CD14-positive monocyte (primary cell): ENCODE data around the gene BTBD1. TPM values are rescaled to one million over a fixed set of nuclear protein-coding genes. Genes with fewer than 3 reads are reported as not detected.
A peak's percentile ranks its signal among the peaks of the same experiment; 100 is the strongest.

ENCODE experiments used
- DNase-seq, 3 donors: peaks; one replicate each; pipeline ENCODE4 v3.0.0-alpha.2; 2011 to 2022
- H2AFZ ChIP-seq: 2 replicates; pipeline ENCODE4 v1.6.0; 2012; ENCODE audit warnings: mild to moderate bottlenecking, low read depth, low read length, inconsistent platforms; ENCODE audit not compliant: insufficient read depth, poor library complexity, severe bottlenecking
- H3K27ac ChIP-seq, 2 donors: 1 replicate in 1 of 2; 2 replicates in 1 of 2; pipeline ENCODE4 v1.5.1; 2012 to 2013; ENCODE audit warnings: low read length in 2 of 2, control low read depth in 1 of 2, inconsistent platforms in 1 of 2, low read depth in 1 of 2, mild to moderate bottlenecking in 1 of 2
- H3K27me3 ChIP-seq, 2 donors: one replicate each; pipeline versions ENCODE4 v1.6.0 to v1.6.1; 2011 to 2013; ENCODE audit warnings: low read length in 2 of 2; ENCODE audit not compliant: control insufficient read depth in 2 of 2, insufficient read depth in 2 of 2
- H3K36me3 ChIP-seq, 2 donors: replicated peaks in 1 of 2; 1 replicate in 1 of 2; 2 replicates in 1 of 2; pipeline versions ENCODE4 v1.5.1 to v1.6.1; 2012 to 2013; ENCODE audit warnings: low read length in 2 of 2, control low read depth in 1 of 2, inconsistent platforms in 1 of 2, mild to moderate bottlenecking in 1 of 2; ENCODE audit not compliant: insufficient read depth in 2 of 2, control insufficient read depth in 1 of 2
- H3K4me1 ChIP-seq, 2 donors: 1 replicate in 1 of 2; 2 replicates in 1 of 2; pipeline versions ENCODE4 v1.5.1 to v1.6.1; 2012 to 2013; ENCODE audit warnings: low read length in 2 of 2, control low read depth in 1 of 2, inconsistent platforms in 1 of 2, mild to moderate bottlenecking in 1 of 2, moderate library complexity in 1 of 2; ENCODE audit not compliant: insufficient read depth in 2 of 2, control insufficient read depth in 1 of 2
- H3K4me2 ChIP-seq: replicated peaks from 2 replicates; pipeline ENCODE3; 2012; ENCODE audit warnings: low read length, moderate library complexity, mild to moderate bottlenecking; ENCODE audit not compliant: poor library complexity, severe bottlenecking; ENCODE audit errors: extremely low read depth
- H3K4me3 ChIP-seq, 3 experiments: fragments of 200-600 bp in 1 of 3; sonication (generic) in 1 of 3; replicated peaks in 1 of 3; 1 replicate in 2 of 3; 2 replicates in 1 of 3; pipeline ENCODE4 v1.5.1; 2011 to 2013; ENCODE audit warnings: low read length in 3 of 3, mild to moderate bottlenecking in 3 of 3, control low read depth in 2 of 3, low read depth in 2 of 3, inconsistent platforms in 1 of 3, moderate library complexity in 1 of 3
- H3K79me2 ChIP-seq: 2 replicates; pipeline ENCODE4 v1.6.0; 2012; ENCODE audit warnings: mild to moderate bottlenecking, control low read depth, inconsistent platforms, low read length, moderate library complexity; ENCODE audit not compliant: insufficient read depth
- H3K9ac ChIP-seq: 2 replicates; pipeline ENCODE4 v1.6.0; 2017; ENCODE audit warnings: low read length, mild to moderate bottlenecking; ENCODE audit not compliant: insufficient read depth, poor library complexity, severe bottlenecking
- H3K9me3 ChIP-seq, 2 donors: replicated peaks in 1 of 2; 1 replicate in 1 of 2; 2 replicates in 1 of 2; pipeline versions ENCODE4 v1.5.1 to v1.6.1; 2012 to 2013; ENCODE audit warnings: low read length in 2 of 2, control low read depth in 1 of 2; ENCODE audit not compliant: control insufficient read depth in 1 of 2, insufficient read depth in 1 of 2
- H4K20me1 ChIP-seq: 2 replicates; pipeline ENCODE4 v1.6.0; 2012; ENCODE audit warnings: mild to moderate bottlenecking, low read length, control low read depth, moderate library complexity; ENCODE audit not compliant: insufficient read depth
- H3K27ac Mint-ChIP-seq, 7 donors: one replicate each; pipeline ENCODE4 v1.8.0; 2020; ENCODE audit warnings: mild to moderate bottlenecking in 7 of 7, mixed read lengths in 7 of 7, moderate library complexity in 6 of 7, inconsistent platforms in 2 of 7
- H3K27me3 Mint-ChIP-seq, 3 donors: one replicate each; pipeline ENCODE4 v1.8.0; 2021 to 2022; ENCODE audit warnings: low read depth in 3 of 3, mild to moderate bottlenecking in 3 of 3, mixed read lengths in 3 of 3, moderate library complexity in 3 of 3, inconsistent platforms in 1 of 3
- H3K36me3 Mint-ChIP-seq, 2 donors: one replicate each; pipeline ENCODE4 v1.8.0; 2020; ENCODE audit warnings: mixed read lengths in 2 of 2, inconsistent platforms in 1 of 2, mild to moderate bottlenecking in 1 of 2
- H3K4me1 Mint-ChIP-seq: one replicate; pipeline ENCODE4 v1.8.0; 2020; ENCODE audit warnings: mild to moderate bottlenecking, mixed read lengths
- H3K4me3 Mint-ChIP-seq, 2 donors: one replicate each; pipeline ENCODE4 v1.8.0; 2020; ENCODE audit warnings: mild to moderate bottlenecking in 2 of 2, mixed read lengths in 2 of 2, moderate library complexity in 1 of 2
- H3K9me3 Mint-ChIP-seq, 7 donors: one replicate each; pipeline ENCODE4 v1.8.0; 2020 to 2022; ENCODE audit warnings: mixed read lengths in 7 of 7, mild to moderate bottlenecking in 6 of 7, moderate library complexity in 6 of 7, inconsistent platforms in 2 of 7
- WGBS: methylation state at CpG from one replicate; pipeline ENCODE4 v1.1.5; 2013; ENCODE audit warnings: missing lambda C conversion rate; ENCODE audit not compliant: insufficient coverage; 5-methylcytosine and 5-hydroxymethylcytosine counted together
- intact Hi-C, 2 donors: fragments of 100-400 bp; cut with micrococcal nuclease; formaldehyde crosslinking; loops; one replicate each; pipeline versions ENCODE4 v1.15.0 to v1.15.1; 2023
- polyA plus RNA-seq, 3 donors: library from polyadenylated mRNA; depleted of rRNA in 1 of 3; unstranded in 2 of 3; stranded (reverse) in 1 of 3; fragments of 300-500 nt in 2 of 3; fragments of >200 nt in 1 of 3; fragmentation: Illumina TruSeq in 2 of 3; gene quantifications; 1 replicate in 2 of 3; 2 replicates in 1 of 3; pipeline ENCODE4 v1.2.3, GENCODE V29; 2012 to 2021
- TF ChIP-seq, protein P1 (sequence below): fragments of 200-600 bp; IDR thresholded peaks from one replicate; pipeline ENCODE4 v1.8.0; 2022; ENCODE audit warnings: antibody characterized with exemption, mild to moderate bottlenecking

BTBD1 gene
- polyA plus RNA-seq, 3 donors: 18.0 to 48.8 (median 37.2) TPM

DNA sequence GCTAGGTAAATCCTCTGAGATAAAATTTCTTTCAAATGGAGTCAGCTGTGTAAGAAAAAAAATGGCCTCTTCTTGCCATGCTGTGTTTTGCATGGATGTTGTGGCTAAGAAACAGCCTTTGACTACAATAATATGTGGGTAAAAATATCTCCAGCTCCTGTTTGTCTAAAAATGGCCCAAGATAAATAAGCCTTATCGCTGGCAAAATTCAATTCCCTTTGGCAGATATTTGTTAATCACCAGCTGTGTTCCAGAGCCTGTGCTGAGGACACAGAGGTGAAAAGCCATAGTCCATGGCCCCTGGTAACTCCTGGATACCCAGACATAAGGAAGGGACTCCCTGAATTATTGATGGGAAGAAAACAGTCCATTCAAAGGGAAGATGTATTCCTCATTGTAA lies 96.4 kb downstream of the BTBD1 start:
- Histone ChIP-seq H3K36me3 (no peaks in the 10 kb centered on the region), H3K4me1 (peaks cover 5 to 7% of the 10 kb centered on the region in 2 donors), H3K27me3 (no peaks in the 10 kb centered on the region), H3K79me2 (no peaks in the 10 kb centered on the region), H3K9me3 (no peaks in the 10 kb centered on the region), H3K4me2 (no peak overlapping the region), H2AFZ (no peak overlapping the region), H3K27ac (no peak overlapping the region), H4K20me1 (no peaks in the 10 kb centered on the region), H3K9ac (no peak overlapping the region), H3K4me3 (no peak overlapping the region)
- Mint-ChIP-seq H3K27ac (no peak overlapping the region), H3K4me3 (no peak overlapping the region), H3K27me3 (peaks cover 0 to 3% (median 0%) of the 10 kb centered on the region in 3 donors), H3K36me3 (peaks cover 0 to 4% of the 10 kb centered on the region in 2 donors), H3K4me1 (peaks cover 21% of the 10 kb centered on the region), H3K9me3 (no peaks in the 10 kb centered on the region)
- no peak for DNase-seq
- WGBS: no CpG with 5 or more reads among the region's 1 CpG
- TF ChIP-seq, protein P1, sequence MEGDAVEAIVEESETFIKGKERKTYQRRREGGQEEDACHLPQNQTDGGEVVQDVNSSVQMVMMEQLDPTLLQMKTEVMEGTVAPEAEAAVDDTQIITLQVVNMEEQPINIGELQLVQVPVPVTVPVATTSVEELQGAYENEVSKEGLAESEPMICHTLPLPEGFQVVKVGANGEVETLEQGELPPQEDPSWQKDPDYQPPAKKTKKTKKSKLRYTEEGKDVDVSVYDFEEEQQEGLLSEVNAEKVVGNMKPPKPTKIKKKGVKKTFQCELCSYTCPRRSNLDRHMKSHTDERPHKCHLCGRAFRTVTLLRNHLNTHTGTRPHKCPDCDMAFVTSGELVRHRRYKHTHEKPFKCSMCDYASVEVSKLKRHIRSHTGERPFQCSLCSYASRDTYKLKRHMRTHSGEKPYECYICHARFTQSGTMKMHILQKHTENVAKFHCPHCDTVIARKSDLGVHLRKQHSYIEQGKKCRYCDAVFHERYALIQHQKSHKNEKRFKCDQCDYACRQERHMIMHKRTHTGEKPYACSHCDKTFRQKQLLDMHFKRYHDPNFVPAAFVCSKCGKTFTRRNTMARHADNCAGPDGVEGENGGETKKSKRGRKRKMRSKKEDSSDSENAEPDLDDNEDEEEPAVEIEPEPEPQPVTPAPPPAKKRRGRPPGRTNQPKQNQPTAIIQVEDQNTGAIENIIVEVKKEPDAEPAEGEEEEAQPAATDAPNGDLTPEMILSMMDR: no peak
- intact Hi-C loops: no loop called here

DNA sequence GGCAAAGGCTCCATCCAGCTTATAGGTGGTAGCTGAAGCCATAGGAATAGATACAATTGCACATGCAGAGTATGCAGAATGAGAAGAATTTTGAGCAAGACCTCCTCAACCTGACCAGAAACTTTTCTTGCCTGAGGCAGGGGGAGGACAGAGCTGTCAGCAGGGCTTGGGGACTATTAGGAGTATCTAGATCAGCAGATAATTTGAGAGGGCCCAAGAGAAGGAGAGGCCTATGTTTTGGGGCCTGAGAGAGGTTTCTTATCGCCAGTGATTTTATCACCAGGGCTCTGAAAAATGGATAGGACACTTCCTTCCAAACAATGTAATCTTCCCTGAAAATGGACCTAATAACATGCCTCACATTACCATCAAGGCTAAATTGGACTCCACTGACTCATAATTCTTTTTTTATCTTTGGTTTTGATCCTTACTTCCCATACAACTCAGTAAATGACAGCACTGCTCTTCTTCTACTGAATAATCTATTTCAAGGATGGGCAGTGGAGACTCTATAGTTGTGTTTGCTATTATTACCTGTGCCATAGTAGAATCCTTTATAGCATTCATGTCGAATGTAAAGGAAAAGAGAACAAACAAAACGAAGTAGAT lies 96.9 kb downstream of the BTBD1 start:
- Histone ChIP-seq H4K20me1 (no peaks in the 10 kb centered on the region), H3K9ac (no peak overlapping the region), H3K9me3 (no peaks in the 10 kb centered on the region), H3K27me3 (no peaks in the 10 kb centered on the region), H3K79me2 (no peaks in the 10 kb centered on the region), H2AFZ (no peak overlapping the region), H3K4me2 (no peak overlapping the region), H3K4me1 (peaks cover 5 to 7% of the 10 kb centered on the region in 2 donors), H3K36me3 (no peaks in the 10 kb centered on the region), H3K4me3 (no peak overlapping the region), H3K27ac (no peak overlapping the region)
- intact Hi-C loops: no loop called here
- Mint-ChIP-seq H3K36me3 (peaks cover 0 to 4% of the 10 kb centered on the region in 2 donors), H3K9me3 (no peaks in the 10 kb centered on the region), H3K27me3 (peaks cover 0 to 3% (median 0%) of the 10 kb centered on the region in 3 donors), H3K4me1 (peaks cover 21% of the 10 kb centered on the region), H3K27ac (peak overlapping the region in 1 of 7 donors; percentile 45), H3K4me3 (no peak overlapping the region)
- DNase-seq: no peak
- WGBS: 83% methylated on average over 1 of the region's 3 CpGs
- TF ChIP-seq, protein P1: no peak
